Dedifferentiated amniotic fluid mesenchymal stem cell (primary cell): Measurements from ENCODE around the gene INTS11.
"Not testable (repeated sequence)": the region's sequence is repeated elsewhere in the genome, so short reads cannot be mapped to it uniquely, and the experiment has no call there.

Source experiments
- DNase-seq: peaks from one replicate; pipeline ENCODE4 v3.0.0-alpha.2; 2016; ENCODE audit errors: extremely low spot score

Gene INTS11

DNA sequence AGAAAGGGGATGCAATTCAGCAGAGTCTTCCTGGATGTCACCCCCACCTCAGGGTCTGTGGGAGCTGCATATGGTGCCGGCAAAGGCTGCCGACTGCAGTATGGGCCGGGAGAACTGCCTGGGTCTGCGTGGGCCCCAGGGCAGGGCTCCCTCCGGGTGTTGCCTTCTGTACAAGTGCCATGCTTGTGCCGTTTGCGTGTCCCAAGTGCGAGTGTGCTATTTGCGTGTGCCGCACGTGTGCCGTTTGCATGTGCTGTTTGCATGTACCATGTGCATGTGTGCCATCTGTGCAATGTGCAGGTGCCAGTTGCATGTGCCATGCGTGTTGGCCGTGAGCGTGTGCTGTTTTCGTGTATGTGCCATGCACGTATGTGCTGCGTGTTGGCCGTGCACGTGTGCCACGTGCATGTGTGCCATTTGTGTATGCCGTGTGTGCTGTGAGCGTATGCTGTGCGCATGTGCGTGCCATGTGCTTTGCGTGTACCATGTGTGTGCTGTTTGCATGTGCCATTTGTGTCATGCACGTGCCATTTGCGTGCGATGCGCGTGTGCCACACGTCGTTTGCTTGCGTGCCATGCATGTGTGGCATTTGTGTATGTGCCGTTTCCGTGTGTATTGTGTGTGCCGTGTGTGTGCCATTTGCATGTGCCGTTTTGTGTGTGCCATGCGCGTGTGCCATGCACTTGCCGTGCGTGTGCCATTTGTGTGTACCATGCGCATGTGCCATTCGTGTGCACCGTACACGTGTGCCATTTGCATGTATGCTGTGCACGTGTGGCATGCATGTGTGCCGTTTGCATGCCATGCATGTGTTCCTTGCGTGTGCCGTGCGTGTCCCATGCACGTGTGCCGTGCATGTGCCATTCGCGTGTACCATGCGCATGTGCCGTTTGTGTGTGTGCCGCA, 5.1 kb upstream of the INTS11 start:
- DNase-seq = no peak

DNA sequence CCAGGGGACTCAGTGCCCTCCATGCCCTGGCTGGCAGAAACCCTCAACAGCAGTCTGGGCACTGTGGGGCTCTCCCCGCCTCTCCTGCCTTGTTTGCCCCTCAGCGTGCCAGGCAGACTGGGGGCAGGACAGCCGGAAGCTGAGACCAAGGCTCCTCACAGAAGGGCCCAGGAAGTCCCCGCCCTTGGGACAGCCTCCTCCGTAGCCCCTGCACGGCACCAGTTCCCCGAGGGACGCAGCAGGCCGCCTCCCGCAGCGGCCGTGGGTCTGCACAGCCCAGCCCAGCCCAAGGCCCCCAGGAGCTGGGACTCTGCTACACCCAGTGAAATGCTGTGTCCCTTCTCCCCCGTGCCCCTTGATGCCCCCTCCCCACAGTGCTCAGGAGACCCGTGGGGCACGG, 3.8 kb upstream of the INTS11 start:
- DNase-seq = no peak

DNA sequence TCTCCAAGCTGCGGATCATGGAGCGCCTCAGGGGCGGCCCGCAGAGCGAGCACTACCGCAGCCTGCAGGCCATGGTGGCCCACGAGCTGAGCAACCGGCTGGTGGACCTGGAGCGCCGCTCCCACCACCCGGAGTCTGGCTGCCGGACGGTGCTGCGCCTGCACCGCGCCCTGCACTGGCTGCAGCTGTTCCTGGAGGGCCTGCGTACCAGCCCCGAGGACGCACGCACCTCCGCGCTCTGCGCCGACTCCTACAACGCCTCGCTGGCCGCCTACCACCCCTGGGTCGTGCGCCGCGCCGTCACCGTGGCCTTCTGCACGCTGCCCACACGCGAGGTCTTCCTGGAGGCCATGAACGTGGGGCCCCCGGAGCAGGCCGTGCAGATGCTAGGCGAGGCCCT, 2.8 kb upstream of the INTS11 start:
- no peak for DNase-seq

DNA sequence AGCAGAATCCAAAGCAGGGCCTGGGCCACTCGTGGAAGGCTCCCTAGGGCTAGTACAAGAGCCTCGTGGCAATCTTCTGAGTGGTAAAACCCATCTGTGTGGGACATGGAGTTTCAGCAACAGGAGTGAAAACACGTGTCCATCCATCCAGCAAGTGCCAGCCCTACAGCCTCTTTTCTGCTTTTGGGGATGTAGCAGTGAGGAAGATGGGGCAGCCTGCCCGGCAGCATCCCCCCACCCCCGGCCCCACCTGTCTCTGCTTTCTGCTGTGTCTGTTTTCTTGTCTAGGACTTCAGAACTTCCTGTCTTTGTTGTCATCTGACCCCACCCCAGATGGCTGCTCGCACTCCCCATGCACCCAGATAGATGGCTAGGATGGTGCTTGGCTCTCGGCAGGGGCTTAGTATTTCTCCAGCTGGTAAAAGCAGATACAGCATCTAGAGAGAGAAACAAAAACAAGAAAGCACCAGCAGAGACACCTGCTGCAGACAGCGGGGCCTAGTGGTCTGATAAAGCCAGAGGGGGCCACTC, 1.7 kb upstream of the INTS11 start:
- DNase-seq = no peak

DNA sequence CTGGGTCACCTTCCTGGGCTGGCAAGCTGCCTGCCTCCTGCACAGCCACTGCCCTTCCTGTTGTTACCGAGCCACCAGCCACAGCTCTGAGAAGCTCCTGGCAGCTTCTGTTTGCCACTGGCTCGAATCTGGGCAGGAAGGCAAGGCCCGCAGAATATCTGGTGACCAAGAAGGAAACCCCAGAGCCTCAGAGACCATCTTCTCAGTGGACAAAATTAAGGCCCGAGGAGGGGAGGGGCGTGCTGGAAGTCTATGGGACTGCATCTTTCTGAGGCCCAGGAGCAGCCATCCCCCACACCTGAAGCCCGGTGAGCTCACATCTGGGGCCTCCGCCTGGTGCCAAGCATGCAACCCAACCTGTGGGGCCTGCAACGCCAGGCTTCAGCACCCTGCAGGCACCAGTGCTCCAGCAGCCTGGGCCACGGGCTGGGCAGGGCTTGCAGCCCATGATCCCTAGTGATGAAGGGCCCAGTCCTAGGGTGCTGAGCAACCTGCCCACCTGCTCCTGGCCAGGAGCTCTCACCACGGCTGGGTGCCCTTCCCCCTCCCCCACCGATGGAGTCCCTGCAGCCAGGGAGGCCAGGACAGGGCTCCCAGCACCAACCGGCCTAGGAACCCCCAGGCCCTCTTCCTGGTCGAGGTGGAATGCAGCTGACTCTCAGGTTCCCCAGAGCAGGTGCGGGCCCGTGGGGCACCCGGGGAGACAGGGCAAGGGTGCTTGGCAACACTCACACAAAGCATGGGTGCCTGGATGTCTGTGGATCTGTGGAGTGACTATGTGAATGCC, 1.0 kb upstream of the INTS11 start:
- no peak for DNase-seq

DNA sequence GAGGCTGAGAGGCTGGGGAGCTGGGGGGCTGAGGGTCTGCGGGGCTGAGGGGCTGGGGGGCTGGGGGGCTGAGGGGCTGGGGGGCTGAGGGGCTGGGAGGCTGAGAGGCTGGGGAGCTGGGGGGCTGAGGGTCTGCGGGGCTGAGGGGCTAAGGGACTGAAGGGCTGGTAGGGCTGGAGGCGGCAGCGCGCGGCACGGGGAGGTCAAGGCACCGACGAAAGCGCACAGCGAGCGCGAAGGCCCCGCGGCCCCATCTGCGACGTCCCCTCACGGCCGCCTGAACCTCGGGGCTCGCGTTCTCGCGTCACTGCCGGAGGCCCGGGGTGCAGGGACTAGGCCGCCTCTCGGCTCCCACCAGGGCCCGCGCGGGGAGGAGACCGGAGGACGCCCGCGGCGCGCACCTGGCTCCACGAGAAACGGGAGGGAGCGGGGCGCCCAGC, 356 bp downstream of the INTS11 start:
- DNase-seq = no peak

DNA sequence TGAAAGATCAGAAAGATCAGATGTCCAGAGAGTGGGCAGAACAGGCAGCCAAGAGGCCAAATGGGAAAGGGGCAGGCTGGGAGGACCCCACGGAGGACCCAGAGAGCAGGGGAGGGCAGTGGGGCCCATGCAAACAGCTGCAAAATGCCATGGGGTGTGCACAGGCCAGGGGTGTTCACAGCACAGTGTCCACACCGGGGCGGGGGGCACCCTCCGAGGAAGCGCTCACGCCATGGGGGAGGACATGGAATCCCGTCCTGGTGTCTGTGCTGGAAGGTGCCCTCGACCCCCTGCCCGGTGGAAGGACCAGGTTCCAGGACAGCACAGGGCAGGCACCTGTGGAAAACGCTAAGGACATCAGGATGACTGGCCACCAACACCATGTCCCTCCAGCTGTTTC, 1.5 kb downstream of the INTS11 start:
- no peak for DNase-seq

DNA sequence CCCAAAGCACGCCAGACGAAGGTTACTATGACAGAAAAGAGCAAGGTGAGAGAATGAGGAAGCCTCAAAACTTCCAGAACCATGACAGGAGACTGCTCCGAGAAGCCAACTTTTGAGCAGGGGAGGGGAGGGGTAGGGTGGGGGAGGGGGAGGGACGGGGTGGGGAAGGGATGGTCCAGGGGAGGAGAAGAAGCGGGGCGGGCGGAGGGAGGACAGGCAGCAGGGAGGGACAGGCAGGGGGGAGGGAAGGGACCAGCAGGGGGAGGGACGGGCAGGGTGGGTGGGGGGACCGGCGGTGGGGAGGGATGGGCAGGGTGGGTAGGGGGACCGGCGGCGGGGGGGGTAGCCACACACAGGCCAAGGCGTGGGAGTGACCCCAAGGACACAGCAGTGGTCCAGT, 2.0 kb downstream of the INTS11 start:
- DNase-seq = no peak

DNA sequence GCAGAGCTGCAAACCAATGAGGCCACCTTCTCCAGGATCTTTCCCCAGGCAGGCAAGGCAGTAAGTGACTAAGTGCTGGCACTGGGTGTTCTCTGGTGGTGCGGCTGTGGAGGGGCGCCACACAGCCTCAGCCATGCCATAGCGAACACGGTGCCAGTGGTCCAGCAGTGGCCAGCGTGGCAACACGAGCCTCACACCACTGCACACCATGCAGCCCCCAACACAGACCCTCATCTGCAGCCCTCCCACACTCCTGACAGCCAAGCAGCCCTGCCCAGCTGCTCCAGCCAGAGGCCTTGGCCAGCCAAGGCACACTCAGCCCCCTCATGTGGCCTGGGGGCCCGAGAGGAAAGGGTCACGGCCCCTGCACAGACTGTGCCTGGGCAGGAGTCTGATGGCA, 3.0 kb downstream of the INTS11 start:
- DNase-seq = no peak

DNA sequence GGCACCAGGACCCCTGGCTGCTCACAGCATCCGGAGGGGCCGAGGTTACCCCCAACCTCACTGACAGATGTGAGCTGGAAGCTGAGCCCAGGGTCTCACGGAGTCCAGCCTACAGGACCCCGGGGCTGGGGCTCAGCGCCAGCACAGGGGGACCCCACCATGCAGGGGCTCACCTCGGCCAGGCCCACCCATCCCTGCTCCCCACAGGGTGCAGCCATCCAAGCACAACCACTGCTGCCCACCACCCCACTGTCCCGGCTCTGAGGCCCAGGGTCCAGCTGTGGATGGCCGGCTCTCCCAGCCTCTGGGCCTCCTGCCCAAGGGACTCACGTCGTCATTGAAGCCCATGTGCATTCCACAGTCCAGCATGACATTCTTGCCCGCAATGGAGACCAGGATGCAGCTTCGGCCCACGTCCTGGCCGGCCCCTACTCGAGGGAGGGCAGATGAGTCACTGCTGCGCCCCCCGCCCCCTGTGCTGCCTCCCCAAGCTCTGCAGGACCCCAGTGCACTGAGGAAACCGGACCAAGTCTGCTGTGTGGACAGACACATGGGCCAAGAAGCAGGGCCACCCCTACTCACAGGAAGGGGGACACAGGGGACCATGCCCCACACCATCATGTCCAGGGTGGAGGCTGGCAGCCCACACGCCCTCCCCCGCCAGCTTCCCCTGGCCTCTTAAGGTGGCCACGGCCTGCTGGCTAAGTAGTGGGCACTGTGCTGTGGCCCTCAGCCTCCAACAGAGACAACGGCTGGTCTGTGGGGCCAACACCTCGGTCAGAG, 3.6 kb downstream of the INTS11 start:
- DNase-seq = no peak

DNA sequence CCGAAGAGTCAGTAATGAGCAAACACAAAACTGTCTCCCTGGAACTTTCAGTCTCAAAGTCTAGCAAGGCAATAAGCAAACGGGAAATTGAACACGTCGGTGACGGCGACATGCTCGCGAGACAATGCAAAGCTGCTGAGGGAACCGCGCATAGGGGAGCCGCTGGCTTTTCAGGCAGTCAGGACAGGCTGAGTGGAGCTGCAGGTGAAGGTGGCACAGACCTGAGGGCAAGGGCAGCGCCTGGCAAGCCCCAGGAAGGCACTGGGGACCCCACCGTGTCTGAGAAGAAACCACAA, 4.9 kb downstream of the INTS11 start:
- no peak for DNase-seq

DNA sequence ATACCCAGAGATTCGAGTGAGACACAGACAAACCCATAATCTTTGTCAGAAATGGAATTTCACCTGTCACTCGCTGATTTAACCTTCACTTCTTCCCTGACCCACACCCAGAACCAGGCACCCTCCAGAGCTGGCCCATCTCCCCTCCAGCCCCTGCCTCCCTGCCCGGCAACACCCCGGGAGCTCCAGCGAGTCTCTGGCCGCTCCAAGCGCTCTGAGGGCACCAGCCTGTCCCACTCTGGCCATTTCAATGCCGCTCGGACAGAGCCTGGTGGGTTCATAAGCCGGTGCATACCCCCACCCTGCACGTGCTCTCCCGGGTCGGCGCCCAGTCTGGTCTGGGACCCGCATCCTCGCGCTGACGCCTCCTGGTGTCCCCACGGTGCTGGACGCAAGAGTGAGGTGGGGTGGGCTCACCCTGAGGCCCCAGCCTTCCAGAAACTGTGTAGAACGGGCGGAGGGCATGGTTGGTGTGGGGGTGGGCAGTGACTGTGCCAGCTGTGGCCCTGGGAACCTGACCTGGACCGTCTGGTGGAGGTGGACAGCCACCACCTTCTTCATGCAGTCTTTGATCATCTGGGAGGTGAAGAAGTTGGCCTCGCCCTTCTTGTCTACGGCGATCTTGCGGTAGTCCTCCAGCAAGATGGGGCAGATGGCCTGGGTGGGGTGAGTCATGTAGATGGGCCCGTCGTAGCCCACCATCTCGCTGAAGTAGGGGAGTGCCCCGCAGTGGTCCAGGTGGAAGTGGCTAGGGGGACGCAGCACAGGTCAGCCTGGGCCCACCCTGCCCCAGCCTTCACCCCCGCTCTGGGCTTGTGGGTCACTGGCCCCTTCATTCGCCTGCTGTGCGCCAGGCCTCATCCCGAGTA, 5.4 kb downstream of the INTS11 start:
- no peak for DNase-seq

DNA sequence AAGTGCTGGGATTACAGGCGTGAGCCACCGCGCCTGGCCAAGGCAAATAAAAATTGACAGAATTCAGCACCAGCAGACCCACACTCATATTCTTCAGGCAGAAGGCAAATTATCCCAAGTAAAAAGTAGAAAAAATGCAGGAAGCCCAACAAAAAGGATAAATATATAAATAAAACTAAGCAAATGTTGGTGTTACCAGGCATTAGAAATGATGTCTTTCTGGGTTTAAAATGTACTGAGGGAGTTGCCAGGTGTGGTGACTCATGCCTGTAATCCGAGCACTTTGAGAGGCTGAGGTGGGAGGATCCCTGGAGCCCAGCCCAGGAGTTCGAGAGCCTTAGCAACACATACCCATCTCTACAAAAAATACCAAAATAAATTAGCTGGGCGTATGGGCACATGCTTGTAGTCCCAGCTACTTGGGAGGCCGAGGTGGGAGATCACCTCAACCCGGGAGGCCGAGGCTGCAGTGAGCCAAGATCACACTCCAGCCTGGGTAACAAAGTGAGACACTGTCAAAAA, 6.3 kb downstream of the INTS11 start:
- peak; percentile 91 for DNase-seq

DNA sequence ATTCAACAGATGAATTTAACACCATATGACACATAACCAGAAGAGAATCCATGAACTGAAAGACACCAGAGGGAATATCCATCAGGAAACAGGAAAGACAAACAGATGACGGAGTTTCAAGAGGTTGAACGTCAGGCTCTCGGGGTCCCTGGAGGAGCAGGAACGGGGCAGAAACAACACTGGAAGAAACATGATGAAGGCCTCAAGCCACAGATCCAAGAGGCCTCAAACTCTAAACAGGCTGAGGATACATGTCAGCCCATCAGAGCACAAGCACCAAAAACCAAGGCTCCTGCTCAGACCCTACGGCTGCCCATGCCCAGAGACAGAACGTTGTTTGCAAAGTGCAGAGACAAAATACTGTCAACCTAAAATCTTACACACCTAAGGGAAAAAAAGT, 7.0 kb downstream of the INTS11 start:
- no peak for DNase-seq

DNA sequence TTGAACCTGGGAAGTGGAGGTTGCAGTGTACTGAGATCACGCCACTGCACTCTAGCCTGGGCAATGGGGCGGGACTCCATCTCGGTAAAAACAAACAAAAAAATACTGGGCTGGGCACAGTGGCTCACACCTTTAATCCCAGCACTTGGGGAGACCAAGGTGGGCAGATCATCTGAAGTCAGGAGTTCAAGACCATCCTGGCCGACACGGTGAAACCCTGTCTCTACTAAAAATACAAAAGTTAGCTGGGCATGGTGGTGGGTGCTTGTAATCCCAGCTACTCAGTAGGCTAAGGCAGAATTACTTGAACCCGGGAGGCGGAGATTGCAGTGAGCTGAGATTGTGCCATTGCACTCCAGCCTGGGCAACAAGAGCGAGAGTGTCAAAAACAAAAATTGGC, 8.3 kb downstream of the INTS11 start:
- not testable (repeated sequence) for DNase-seq

DNA sequence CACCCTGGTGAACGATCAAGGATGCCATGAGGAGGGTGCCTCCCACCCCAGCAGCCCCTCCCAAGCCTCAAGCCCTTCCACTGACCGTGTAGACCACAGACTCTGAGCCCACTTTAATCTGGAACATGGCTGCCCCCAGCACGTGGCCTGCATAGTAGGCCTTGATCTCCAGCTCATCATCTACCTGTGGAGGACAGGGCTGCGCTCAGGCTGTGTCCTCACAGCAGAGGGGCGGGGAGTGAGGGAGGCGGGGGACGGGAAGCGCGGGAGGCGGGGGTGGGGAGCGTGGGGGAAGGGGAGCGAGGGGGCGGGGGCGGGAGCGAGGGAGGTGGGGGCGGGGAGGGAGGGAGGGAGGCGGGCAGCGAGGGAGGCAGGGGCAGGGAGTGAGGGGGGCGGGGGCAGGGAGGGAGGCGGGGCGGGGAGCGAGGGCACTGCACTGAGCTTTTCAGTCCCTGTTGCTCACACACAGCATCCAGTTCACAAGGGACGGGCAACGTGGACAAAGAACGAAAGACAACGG, 9.0 kb downstream of the INTS11 start:
- DNase-seq = no peak

DNA sequence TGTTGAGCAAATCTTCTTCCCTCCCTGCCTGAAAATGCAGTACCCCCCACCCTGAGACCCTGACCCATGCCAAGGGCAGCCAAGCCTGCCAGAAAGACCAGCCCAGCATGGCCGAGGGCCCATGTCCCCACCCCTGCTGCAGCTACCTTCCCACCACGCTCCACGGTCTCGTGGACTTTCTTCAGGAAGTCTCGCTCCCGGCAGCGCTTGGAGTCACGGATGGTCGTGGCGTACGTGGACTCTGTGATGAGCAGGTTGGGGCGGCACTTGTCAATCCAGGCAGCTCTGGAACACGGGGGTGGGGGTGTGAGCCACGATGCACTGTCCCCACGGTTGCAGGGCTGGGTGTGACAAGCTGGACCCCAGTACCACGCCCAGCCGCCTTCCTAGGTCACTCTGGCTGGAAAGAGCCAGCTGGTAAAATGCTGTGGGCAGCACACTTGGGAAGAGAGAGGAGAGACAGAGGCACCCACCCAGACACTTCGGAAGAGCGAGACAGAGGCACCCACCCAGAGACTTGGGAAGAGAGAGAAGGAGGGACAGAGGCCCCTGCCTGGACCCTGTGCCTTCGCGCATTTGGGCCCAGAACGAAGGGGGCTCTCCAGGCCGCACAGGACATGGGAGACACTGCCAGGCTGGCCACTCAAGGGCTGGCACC, 9.7 kb downstream of the INTS11 start:
- DNase-seq = no peak

DNA sequence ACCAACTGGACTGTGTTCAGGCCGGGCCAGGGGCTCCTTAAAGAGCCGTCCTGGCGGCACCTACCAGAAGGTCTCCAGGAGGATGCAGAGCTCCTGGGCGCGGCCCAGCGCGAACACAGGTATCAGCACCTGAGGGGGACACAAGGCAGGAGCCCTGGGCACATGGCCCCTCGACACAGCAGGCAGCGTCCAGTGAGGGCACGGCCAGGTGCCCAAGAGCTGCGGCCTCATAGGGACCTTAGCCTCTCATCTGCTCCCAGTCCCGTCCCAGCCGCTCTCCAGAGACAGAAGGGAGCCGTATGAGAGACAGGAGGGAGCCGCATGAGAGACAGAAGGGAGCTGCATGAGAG, 10.2 kb downstream of the INTS11 start:
- DNase-seq = no peak

DNA sequence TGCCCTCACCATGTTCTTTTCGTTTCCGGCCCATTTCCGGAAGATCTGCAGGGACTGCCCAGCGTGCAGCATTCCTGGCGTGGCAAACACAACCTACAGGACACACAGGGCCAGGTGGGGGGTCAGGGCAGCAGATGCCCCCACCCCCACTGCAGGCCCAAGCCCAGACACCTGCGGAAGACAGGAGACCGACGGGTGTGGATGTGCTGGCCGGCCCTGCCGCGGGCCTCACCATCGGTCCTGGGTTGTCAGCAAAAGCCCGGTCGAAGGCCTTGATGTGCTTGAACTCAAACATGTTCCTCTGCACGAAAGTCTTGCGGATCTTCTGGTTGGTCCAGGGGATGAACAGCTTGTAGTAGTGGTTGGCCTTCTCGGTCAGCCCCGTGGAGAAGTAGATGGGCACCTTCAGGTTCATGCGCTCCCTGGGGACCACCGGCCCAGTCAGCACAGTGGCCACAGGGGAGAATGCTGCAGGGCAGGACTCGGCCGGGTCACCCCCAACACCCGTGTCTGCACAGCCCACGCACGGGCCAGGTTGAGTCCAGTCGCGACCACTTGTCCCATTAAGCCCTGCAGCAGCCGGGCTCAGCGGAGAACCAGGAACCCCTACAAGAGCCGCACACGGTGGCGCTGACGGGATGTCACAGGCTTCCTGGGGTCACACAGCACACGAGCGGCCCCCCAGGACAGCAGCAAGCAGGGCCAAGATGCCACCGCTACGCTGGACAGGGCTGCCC, 10.8 kb downstream of the INTS11 start:
- no peak for DNase-seq
